AG10803 (cell line): ENCODE results near the gene SRXN1.
"Not testable (repeated sequence)": the region's sequence is repeated elsewhere in the genome, so short reads cannot be mapped to it uniquely, and the experiment has no call there.

Source experiments
- DNase-seq: peaks from one replicate; pipeline ENCODE4 v3.0.0; 2010; ENCODE audit warnings: low read depth
- H3K4me3 ChIP-seq: 2 replicates; pipeline ENCODE4 v1.5.1; 2011; ENCODE audit warnings: mild to moderate bottlenecking, low read length, control low read depth
- CTCF ChIP-seq: conservative IDR thresholded peaks from 2 replicates; pipeline ENCODE4 v1.5.1; 2011; ENCODE audit warnings: mild to moderate bottlenecking, low read length, control low read depth, inconsistent platforms

The SRXN1 gene

GRCh38 chr20:642398-643174 lies 10.4 kb downstream of the SRXN1 start:
- no peak for TF ChIP-seq CTCF
- DNase-seq: no peak
- no peak overlapping the region for H3K4me3 ChIP-seq

DNA sequence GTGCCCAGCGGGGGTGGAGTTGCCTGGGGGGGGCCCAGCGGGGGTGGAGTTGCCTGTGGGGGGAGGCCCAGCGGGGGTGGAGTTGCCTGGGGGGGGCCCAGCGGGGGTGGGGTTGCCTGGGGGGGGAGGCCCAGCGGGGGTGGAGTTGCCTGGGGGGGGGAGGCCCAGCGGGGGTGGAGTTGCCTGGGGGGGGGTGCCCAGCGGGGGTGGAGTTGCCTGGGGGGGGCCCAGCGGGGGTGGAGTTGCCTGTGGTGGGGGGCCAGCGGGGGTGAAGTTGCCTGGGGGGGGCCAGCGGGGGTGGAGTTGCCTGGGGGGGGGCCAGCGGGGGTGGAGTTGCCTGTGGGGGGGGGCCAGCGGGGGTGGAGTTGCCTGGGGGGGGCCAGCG lies 11.0 kb downstream of the SRXN1 start:
- H3K4me3 ChIP-seq, DNase-seq: not testable (repeated sequence)

DNA sequence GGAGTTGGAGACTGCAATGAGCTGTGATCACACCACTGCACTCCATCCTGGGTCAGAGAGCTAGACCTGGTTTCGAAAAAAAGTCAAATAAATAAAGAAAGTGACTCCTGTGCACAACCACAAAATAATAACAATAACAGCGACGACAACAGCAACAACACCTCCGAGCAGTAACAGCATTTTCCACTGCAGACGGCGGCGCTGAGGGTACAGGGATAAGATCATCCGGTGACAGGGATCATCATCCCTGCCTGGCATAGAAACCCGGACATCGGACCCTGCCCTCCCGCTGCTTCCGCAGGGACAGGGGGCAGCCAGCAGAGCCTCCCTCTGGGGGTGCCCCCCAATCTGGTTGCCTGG lies 11.5 kb downstream of the SRXN1 start:
- no peak for DNase-seq
- no peak overlapping the region for H3K4me3 ChIP-seq
- no peak for TF ChIP-seq CTCF

GRCh38 chr20:640674-641515 lies 12.1 kb downstream of the SRXN1 start:
- H3K4me3 ChIP-seq: no peak overlapping the region
- TF ChIP-seq CTCF: no peak
- DNase-seq: no peak

DNA sequence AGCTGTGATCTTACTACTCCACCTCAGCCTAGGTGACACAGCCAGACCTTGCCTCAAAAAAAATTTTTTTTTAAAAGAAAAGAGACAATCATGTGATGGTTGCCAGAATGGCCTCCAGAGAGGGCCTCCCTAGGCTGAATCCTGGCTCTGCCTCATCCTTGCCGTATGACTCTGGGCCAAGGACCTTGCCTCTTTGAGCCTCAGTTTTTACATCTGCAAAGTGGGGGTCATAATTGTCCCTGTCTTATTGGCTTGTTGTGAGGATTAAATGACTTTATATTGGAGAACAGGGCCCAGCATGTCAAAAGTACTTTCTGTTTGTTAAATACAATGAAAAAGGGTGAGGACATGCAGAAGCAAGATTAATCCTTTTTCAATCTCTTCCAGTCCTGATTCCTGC lies 14.4 kb downstream of the SRXN1 start:
- no peak for TF ChIP-seq CTCF
- no peak for DNase-seq
- H3K4me3 ChIP-seq: no peak overlapping the region

DNA sequence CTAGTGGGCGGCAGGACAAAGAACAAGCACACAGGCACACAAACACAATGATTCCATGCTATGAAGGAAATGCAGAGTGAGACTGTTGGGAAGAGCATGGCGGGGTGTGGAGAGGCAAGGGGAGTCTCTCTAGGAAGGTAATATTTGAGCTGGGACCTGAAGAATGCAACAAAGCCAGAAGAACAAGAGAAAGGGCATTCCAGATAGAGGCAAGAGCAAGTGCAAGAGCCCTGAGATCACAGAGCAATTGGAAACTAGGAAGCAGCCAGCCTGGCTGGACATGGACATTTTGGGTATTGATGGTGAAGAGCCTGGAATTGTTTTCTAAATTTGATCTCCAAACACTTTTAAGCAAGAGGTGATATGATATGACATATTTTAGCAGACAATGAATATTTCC lies 15.4 kb downstream of the SRXN1 start:
- DNase-seq: no peak
- no peak for TF ChIP-seq CTCF
- no peak overlapping the region for H3K4me3 ChIP-seq

DNA sequence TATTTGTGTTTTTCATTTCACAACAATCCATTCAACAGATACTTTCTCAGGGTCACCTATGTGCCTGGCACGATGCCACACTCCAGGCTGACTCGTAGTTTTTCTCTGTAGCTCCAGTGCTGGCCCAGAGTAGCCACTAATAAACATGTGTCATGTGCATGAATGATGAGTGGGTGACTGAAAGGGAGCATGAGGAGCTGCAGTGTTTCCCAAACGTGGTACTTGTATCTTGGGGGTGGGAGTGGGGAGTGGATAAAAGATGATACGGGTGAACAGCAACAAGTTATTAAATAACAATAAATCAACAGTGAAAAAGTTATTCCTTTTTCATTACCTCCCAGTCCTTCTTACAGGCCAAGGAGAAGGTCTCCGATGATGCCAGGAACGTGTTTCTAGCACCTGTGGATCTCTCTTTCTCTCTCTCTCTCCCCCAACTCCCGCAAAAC lies 17.1 kb downstream of the SRXN1 start:
- no peak for TF ChIP-seq CTCF
- H3K4me3 ChIP-seq: no peak overlapping the region
- no peak for DNase-seq
